Dermis microvascular lymphatic vessel endothelial cell (primary cell): Measurements from ENCODE around the gene LCN15. TPM values are rescaled to one million over a fixed set of nuclear protein-coding genes. Genes with fewer than 3 reads are reported as not detected.
A peak's percentile ranks its signal among the peaks of the same experiment; 100 is the strongest.

Experiments
- DNase-seq, 2 donors: peaks; one replicate each; pipeline versions ENCODE4 v3.0.0 to v3.0.0-alpha.2; 2010; ENCODE audit warnings: low read depth in 2 of 2
- total RNA-seq: library from RNA; depleted of rRNA; stranded (reverse); fragments of >200 nt; gene quantifications from 2 replicates; pipeline ENCODE4 v1.2.1, GENCODE V29; 2014

Gene LCN15
- total RNA-seq, 1 donor from 2014 or later, result 0.13 TPM

DNA sequence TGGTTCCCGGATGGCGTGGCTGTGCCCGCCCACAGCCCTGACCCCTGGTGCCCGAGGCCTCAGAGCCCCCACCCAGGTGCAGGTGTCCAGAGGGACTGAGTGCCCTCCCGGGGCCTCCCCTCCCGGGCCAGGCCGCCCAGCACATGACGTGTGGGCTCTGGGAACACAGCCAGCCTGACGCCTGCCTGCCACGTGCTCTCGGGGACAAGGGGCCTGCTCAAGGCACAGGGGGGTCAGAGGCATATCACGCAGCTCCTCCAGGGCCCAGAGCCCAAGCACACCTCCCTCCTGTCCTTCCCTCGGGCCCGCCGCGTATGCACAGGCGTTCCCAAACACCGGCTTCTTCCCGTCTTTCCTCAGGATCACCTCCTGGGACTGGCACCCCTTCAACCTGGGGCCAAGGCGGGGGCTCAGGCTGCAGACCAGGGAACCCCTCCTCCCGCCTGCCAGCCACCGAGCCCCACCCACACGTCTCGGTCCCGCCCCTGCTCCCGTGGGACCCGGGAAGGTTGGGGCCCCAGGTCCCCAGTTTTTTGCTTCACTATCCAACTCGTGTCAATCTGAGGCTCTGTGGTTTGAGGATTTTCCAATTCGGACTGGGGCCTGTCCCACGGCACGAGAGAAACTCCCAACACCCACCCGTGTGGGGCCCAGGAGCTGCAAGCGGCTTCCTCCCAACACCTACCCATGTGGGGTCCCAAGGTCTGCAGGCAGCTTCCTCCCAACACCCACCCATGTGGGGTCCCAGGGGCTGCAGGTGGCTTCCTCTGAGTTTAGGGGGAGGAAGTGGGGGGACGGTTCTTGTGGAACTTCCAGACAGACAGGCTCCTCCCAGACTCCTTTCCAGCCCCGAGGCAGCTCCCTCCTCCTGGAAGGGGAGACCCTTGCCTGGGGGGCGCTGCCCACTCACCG lies 23.1 kb downstream of the LCN15 start:
- no peak for DNase-seq

DNA sequence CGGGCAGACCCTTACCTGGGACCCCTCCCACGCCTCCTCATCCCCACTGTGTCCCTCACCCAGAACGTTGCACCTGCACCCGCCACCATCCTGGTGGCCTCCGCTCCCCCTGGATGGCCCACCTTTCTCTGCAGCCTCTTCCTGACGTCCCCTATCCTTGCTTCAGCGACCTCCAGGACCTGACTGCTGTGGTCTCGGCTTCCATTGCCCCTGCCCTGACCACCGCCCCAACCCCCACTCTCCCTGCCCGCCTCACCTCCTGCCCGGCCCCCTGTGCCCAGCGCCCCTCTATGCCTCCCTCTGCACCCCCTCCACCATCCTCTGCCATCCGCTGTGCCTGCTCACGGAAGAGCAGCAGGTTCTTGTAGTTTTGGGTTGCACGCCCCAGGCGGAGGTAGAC lies 23.8 kb downstream of the LCN15 start:
- no peak for DNase-seq

- DNase-seq, result no peak
These were observed 24.2 kb downstream of the LCN15 start for GRCh38 chr9:136740069-136740468.

DNA sequence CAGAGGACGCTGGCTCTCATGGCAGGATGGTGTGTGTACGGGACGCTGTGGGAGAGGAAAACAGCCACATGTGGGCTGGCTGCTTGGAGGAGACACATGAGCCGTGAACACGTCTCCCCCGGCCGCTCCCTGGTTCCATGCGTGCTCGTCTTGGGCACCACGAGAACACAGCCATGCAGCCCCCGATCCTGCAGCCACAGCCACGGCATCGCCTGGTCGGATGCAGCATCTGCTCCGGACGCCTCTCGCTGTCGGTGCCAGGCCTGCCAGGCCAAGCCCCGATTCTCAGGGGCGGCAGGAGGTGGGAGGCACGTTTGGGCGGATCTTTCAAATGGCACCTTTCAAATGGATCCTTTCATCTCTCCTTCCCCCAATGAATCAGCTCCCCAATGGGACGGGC lies 24.8 kb downstream of the LCN15 start:
- DNase-seq, result no peak

DNA sequence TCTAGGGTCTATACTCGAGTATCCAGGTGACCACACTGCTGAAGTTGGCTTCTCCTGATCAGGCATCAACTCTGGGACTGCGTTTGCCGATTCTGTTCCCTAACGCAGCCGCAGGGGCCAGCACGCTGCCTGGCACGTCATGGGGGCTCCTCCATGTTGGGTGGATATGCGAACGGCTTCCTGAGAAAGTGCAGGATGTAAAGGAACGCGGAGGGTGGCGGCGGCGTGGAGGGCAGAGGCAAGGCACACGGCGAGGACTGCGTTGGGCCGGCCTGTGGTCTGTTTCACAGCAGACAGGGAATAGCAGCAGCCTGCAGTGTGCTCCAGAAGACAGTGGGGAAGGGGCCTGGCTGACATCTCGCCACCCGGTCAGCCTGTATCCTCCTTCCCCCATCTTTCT lies 25.4 kb downstream of the LCN15 start:
- DNase-seq, result no peak

- DNase-seq, result no peak
These were observed 28.4 kb downstream of the LCN15 start for GRCh38 chr9:136735812-136736480.

DNA sequence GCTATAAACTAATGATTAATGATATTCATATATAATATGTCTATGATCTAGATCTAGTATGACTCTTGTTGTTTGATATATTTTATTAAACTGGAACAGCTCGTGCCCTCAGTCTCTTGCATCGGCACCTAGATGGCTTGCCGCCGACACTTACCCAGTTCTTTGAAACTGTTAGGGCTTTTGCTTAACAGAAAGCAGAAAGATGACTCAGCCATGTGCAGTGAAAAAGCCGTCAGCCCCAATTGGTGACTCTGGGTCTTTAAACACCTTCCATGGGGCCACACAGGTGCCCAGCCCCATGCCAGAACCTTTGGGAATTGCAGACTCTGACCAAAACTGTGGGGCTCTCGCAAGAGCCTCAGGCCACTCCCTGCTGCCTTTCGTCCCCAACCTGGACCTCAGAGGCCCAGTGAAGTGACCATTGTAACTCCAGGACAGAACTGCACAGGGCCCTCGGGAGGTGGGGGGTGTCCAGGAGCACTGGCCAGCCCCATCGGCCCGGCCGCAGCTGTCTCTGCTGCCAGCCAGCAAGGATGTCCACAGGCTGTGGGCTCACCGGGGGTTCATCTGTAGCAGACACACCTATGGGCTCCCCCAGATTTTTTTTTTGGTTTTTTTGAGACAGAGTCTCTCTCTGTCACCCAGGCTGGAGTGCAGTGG lies 29.4 kb downstream of the LCN15 start:
- DNase-seq, result no peak

DNA sequence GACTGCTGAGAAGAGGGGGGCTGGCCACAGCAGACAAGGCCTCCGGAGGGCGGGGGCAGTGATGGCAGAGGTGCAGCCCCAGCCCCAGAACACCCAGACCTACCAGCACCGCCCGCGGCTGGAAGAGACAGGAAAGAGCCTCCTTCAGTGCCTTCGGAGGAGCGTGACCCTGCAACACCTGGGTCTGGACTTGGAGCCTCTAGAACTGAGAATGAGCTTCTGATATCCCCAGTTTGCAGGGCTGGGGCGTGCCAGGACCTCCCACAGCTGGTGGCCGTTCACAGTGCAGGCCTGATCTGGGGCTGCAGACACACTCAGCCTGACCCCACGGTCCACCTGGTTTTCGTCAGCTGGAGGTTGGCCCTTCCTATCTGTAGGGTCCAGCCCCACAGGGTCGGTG lies 30.7 kb downstream of the LCN15 start:
- no peak for DNase-seq

DNA sequence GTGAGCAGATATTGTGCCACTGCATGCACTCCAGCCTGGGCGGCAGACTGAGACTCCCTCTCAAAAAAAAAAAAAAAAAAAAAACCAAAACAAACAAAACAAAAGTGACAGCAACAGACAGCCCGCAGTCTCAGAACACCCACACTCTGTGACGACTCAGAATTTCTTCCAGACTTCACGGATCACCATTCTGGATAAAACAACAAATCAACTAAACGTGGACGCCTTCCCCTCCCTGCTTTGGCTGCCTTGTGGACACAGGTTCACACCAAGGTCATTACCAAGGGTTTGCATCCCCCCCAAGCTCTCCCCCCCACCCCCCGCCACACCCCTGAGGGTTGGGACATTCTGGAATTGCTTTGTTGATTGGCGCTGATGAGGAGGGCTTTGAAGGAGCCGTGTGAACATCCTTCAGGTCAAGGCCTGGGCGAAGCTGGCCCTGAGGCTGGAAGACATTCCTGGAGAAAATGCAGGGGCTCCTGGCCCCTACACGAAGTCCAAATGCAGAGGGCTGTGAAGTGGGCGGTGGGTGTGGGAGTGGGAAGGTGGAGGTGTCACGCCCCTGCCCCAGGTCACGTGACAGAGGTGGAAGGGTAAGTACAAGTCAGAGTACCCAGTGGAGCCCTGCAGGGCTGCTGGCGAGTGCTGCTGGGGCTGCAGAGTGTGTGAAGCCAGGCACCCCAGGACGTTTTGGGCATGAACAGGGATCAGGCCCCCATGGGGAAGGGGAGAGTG lies 31.7 kb downstream of the LCN15 start:
- DNase-seq, result no peak

- DNase-seq, result no peak
These were observed 34.4 kb downstream of the LCN15 start for GRCh38 chr9:136729926-136730325.

DNA sequence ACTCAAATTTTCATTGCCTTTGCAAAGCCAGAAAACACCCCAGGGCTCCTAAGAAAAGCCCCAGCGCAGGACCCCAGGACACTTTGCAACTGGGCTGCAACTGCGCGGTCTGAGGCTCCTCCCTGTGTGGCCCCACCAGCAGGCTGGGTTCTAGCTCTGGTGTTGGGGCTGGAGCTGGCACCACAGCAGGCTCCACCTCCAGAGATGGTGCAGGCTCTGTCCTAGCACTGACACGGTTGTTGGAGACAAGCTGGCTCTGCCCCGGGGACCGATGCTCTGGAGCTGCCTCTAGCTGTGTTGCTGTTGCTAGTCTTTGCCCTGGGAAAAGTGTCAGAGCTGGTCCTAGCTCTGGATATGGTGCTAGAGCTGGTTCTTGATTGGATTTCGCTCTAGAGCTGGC lies 35.2 kb downstream of the LCN15 start:
- DNase-seq, result no peak

DNA sequence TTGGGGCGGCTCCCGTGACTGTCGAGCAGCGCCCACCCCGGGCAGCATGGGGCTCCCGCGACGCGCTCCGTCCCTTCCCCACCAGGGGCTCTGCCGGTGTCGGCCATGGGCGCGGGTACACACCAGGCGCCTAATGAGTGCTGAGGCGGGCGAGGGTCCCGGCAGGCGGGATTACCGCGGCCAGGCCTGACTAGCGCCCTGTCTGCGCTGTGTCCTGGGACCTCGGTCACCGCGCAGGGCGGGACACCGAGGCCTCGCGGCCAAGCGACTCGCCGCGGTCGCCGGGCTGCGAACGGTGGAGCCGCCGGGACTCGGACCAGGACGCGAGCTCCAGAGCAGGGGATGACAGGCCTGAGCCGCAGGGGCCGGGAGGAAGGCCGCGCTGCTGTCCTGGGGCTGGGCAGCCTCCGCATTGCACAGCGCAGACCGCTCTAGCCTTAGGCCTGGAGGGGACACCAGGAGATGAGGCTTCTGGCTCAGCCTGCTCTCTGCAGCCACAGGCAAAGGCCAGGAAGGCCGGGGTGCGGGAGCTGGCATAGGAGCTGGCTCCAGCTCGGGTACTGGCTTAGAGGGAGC lies 35.7 kb downstream of the LCN15 start:
- peak in 1 of 2 donors; percentile 52 for DNase-seq

DNA sequence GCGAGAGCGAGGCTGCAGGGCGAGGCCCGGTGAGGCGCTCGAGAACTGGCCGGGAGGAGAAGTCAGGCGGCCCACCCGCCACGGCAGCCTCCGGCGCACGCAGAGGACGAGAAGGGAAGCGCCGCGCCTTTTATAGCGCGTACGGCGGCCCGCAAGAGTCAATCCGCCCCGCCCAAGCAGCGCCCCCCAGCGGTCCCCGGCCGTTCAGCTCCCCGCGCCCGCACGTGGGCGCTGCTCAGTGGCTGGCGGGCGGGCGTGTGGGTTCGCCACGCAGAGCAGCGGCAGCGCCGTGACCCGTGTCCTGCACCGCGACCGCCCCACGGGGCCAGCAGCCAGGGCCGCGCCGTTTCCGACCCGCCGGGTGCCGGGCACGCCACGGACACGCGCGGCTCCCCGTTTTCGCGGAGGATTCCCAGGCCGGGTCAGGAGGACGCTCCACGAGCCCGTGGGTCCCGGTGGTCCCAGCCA lies 36.2 kb downstream of the LCN15 start:
- peak; percentile 76 to 92 for DNase-seq

DNA sequence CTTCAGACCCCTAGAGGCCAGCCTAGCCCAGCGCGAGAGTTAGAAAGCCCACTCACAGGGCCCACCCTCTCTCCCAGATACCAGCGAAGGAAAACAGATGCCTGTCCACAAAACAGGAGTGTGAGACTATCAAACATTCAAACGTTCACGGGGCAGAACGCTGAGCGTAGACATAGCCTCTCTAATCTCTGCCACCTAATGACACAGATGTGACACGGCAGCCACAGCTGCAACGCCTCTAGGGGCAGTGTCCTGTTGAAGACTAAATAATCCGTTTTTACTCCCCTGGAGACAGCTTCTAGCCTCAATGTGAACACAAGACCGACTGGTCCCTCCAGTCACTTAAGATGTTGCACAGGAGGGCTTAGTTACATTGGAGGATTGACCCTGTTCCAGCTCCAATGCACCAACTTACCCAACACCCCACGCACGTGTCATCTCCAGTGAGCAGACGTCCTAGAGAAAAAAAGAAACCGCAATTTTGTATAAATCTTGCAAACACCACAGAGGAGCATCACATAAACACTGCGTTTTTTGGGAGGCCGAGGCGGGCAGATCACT lies 37.6 kb downstream of the LCN15 start:
- peak in 1 of 2 donors; percentile 68 for DNase-seq

GRCh38 chr9:136726118-136726517 lies 38.2 kb downstream of the LCN15 start:
- peak in 1 of 2 donors; percentile 56 for DNase-seq

DNA sequence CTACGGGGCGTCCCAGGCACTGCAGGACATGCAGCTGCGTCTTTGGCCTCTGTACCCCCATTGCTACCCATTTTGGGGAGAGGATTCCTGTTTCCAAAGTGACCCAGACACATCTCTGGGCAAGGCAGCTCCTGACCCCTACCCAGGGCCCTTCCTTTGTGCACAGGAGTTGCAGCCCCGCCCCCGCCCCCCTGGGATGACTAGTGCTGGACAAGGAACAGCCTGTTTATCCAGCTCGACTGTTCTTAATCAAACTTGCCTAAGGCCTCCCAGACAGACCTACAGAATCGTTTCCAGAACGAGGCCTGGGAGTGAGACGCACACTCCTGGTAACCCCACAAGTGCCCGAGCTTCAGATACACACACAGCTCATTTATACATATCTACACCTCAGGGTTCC lies 38.7 kb downstream of the LCN15 start:
- no peak for DNase-seq

DNA sequence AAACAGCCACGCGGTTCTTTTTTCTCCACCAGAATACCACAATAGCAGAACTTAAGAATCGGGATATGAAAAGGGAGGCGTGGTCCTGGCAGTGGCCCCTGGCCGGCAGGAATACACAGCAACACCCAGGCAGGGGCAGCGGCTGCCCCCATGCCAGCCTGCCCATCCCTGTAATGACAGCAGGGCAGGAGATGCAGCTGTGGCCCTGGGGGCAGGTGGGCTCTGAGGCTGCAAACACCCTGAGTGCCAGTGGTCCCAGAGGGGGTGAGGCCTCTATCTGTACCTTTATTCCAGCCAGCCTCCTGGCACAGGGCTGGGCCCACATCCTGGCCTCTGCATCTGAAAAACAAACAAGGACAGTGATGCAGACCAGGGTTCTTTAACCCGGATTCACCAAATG lies 39.5 kb downstream of the LCN15 start:
- DNase-seq, result no peak

- no peak for DNase-seq
These were observed 40.3 kb downstream of the LCN15 start for GRCh38 chr9:136723989-136724388.

GRCh38 chr9:136723362-136723976 lies 40.8 kb downstream of the LCN15 start:
- DNase-seq, result no peak

- no peak for DNase-seq
These were observed 41.4 kb downstream of the LCN15 start for GRCh38 chr9:136722969-136723356.
